IPS DF 4.7 (cell line): ENCODE results near the gene TEX48.

Source experiments
- DNase-seq: peaks from one replicate; pipeline ENCODE4 v3.0.0-alpha.2; 2013; ENCODE audit warnings: low spot score; ENCODE audit errors: extremely low read depth

The TEX48 gene

DNA sequence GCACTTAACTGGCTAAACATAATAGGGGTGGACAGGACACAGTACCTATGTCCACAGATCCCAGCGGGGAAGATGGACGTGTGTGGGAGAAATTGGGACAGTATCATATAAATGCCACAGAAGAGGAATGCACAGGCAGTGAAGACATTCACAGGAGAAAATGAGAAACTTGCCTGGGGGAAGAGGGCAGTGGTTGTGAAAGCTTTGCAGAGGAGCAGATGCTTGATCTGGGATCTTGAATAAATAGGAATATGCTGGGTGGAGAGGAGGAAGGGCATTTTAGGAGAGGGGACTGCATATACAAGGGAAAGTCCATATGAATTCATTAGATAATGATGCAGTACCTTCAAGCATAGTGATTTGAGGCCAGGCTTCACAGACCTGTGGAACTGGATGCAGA lies 57.3 kb downstream of the TEX48 start:
- no peak for DNase-seq

DNA sequence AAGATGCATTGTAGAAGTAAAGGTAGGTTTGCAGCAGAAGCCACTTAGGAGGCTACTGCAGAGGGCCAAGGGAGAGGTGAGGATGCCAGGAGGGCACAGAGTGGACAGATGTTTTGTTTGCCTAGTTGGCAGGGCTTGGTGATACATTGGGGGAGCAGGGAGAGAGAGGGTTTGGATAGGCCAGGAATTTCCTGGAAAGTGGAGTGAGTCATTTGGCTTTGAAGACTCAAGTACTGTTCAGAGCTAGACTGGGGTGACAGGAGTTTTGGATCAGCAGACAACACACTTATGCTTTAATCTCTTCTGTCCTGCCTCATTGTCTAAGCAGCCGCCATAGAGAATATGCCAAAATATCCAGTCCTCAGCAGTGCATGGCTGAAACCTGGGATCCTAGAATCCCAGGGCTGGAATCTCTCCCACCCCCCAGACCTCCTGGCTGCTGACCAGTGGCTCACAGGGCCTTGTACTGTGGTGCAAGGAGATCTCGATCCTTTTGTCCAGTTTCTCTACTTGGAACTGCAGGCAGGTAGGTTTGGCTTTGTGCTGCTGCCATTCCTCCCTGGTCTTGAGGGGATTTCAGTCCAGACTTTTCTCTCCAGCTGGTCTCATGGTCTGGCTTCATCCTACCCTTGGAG lies 59.9 kb downstream of the TEX48 start:
- DNase-seq: no peak

- no peak for DNase-seq
Measured at GRCh38 chr9:114621561-114621960, 60.4 kb downstream of the TEX48 start.

- DNase-seq: no peak
Measured at GRCh38 chr9:114619191-114619761, 62.7 kb downstream of the TEX48 start.

DNA sequence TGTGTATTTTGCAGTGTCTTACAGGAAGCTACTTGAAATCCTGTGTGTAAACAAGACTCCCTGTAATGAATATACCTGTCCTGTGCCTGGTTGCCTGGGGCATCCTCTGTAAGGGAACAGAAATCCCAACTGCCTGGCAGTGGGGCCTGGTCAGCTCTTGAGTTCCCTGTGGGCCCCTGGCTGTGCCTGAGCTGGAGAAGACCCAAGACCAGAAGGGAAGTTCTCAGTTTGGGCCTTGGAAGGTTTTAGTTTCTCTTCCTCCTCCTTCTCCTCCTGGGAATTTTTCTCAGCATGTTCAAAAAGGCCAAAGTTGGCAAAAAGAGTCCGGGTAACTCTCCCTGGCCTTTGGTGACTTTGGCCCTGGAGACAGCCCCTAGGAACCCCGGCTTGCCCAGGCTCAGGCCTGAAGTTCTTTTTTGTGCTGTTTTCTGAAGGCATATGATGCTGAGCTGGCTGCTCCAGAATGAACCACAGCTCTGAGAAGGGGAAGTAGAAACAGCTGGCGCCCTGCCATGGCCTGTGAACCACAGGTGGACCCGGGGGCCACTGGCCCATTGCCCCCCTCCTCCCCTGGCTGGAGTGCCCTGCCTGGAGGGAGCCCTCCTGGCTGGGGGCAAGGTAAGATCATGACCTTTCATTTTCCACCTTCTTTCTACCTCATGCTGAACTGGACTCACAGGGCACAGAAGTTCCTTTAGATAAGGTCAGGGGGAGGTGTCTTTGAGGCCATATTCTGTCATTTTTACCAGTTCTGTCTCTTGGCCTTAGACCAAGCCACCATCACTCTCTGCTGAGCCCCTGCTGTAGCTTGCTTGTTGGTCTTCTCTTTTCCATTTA lies 65.1 kb downstream of the TEX48 start:
- no peak for DNase-seq
